ENCODE results near the gene PLXNB3.

Gene PLXNB3

GRCh38 chrX:153761863-153762262 is 2.2 kb upstream of the PLXNB3 start:
- no peak overlapping the region for H3K27ac ChIP-seq (ENCODE audit: insufficient read depth, low read depth, low read length, poor library complexity, severe bottlenecking)
- H3K36me3 ChIP-seq (ENCODE audit: control insufficient read depth, insufficient read depth, low read length), result no peaks in the 10 kb centered on the region
- WGBS, 2 experiments, result 88 to 89% methylated on average over 15 of the region's 15 CpGs
- H3K9me3 ChIP-seq (ENCODE audit: control insufficient read depth, low read length), result no peaks in the 10 kb centered on the region
- no peak overlapping the region for H3K4me3 ChIP-seq (ENCODE audit: insufficient read depth, low read depth, low read length)
- H3K4me1 ChIP-seq (ENCODE audit: control insufficient read depth, insufficient read depth, low read length), result peaks cover 15% of the 10 kb centered on the region
- no peaks in the 10 kb centered on the region for H3K27me3 ChIP-seq (ENCODE audit: control insufficient read depth, insufficient read depth, low read length, poor library complexity, severe bottlenecking)

GRCh38 chrX:153762626-153763173 is 1.3 kb upstream of the PLXNB3 start:
- Histone ChIP-seq H3K27me3 (ENCODE audit: control insufficient read depth, insufficient read depth, low read length, poor library complexity, severe bottlenecking) (no peaks in the 10 kb centered on the region), H3K9me3 (ENCODE audit: control insufficient read depth, low read length) (no peaks in the 10 kb centered on the region), H3K4me1 (ENCODE audit: control insufficient read depth, insufficient read depth, low read length) (peaks cover 15% of the 10 kb centered on the region), H3K4me3 (ENCODE audit: insufficient read depth, low read depth, low read length) (no peak overlapping the region), H3K36me3 (ENCODE audit: control insufficient read depth, insufficient read depth, low read length) (no peaks in the 10 kb centered on the region), H3K27ac (ENCODE audit: insufficient read depth, low read depth, low read length, poor library complexity, severe bottlenecking) (no peak overlapping the region)
- WGBS, 2 experiments, result 92 to 93% methylated on average over 14 of the region's 14 CpGs

- peaks cover 15% of the 10 kb centered on the region for H3K4me1 ChIP-seq (ENCODE audit: control insufficient read depth, insufficient read depth, low read length)
- no peaks in the 10 kb centered on the region for H3K9me3 ChIP-seq (ENCODE audit: control insufficient read depth, low read length)
- no peaks in the 10 kb centered on the region for H3K27me3 ChIP-seq (ENCODE audit: control insufficient read depth, insufficient read depth, low read length, poor library complexity, severe bottlenecking)
- H3K36me3 ChIP-seq (ENCODE audit: control insufficient read depth, insufficient read depth, low read length), result no peaks in the 10 kb centered on the region
- WGBS, 2 experiments, result 86 to 88% methylated on average over 18 of the region's 18 CpGs
- no peak overlapping the region for H3K4me3 ChIP-seq (ENCODE audit: insufficient read depth, low read depth, low read length)
- no peak overlapping the region for H3K27ac ChIP-seq (ENCODE audit: insufficient read depth, low read depth, low read length, poor library complexity, severe bottlenecking)
These were observed 634 bp upstream of the PLXNB3 start for GRCh38 chrX:153763298-153763932.

GRCh38 chrX:153764786-153765137 is 713 bp downstream of the PLXNB3 start:
- Histone ChIP-seq H3K36me3 (ENCODE audit: control insufficient read depth, insufficient read depth, low read length) (no peaks in the 10 kb centered on the region), H3K4me3 (ENCODE audit: insufficient read depth, low read depth, low read length) (no peak overlapping the region), H3K27ac (ENCODE audit: insufficient read depth, low read depth, low read length, poor library complexity, severe bottlenecking) (no peak overlapping the region), H3K27me3 (ENCODE audit: control insufficient read depth, insufficient read depth, low read length, poor library complexity, severe bottlenecking) (no peaks in the 10 kb centered on the region), H3K4me1 (ENCODE audit: control insufficient read depth, insufficient read depth, low read length) (peaks cover 15% of the 10 kb centered on the region), H3K9me3 (ENCODE audit: control insufficient read depth, low read length) (no peaks in the 10 kb centered on the region)
- 91 to 98% methylated on average over 7 of the region's 7 CpGs for WGBS, 2 experiments

- Histone ChIP-seq H3K4me1 (ENCODE audit: control insufficient read depth, insufficient read depth, low read length) (peaks cover 15% of the 10 kb centered on the region), H3K27ac (ENCODE audit: insufficient read depth, low read depth, low read length, poor library complexity, severe bottlenecking) (no peak overlapping the region), H3K9me3 (ENCODE audit: control insufficient read depth, low read length) (no peaks in the 10 kb centered on the region), H3K36me3 (ENCODE audit: control insufficient read depth, insufficient read depth, low read length) (no peaks in the 10 kb centered on the region), H3K27me3 (ENCODE audit: control insufficient read depth, insufficient read depth, low read length, poor library complexity, severe bottlenecking) (no peaks in the 10 kb centered on the region), H3K4me3 (ENCODE audit: insufficient read depth, low read depth, low read length) (no peak overlapping the region)
- 81 to 82% methylated on average over 27 of the region's 27 CpGs for WGBS, 2 experiments
These were observed 1.4 kb downstream of the PLXNB3 start for GRCh38 chrX:153765138-153766079.

- WGBS, 2 experiments, result 38 to 42% methylated on average over 19 to 21 of the region's 21 CpGs
- Histone ChIP-seq H3K36me3 (ENCODE audit: control insufficient read depth, insufficient read depth, low read length) (no peaks in the 10 kb centered on the region), H3K27ac (ENCODE audit: insufficient read depth, low read depth, low read length, poor library complexity, severe bottlenecking) (no peak overlapping the region), H3K27me3 (ENCODE audit: control insufficient read depth, insufficient read depth, low read length, poor library complexity, severe bottlenecking) (no peaks in the 10 kb centered on the region), H3K9me3 (ENCODE audit: control insufficient read depth, low read length) (no peaks in the 10 kb centered on the region), H3K4me1 (ENCODE audit: control insufficient read depth, insufficient read depth, low read length) (peaks cover 15% of the 10 kb centered on the region), H3K4me3 (ENCODE audit: insufficient read depth, low read depth, low read length) (no peak overlapping the region)
These were observed 2.2 kb downstream of the PLXNB3 start for GRCh38 chrX:153766098-153766817.

GRCh38 chrX:153766871-153767673 is 3.0 kb downstream of the PLXNB3 start:
- Histone ChIP-seq H3K27ac (ENCODE audit: insufficient read depth, low read depth, low read length, poor library complexity, severe bottlenecking) (no peak overlapping the region), H3K4me3 (ENCODE audit: insufficient read depth, low read depth, low read length) (no peak overlapping the region)

GRCh38 chrX:153767674-153768055 is 3.6 kb downstream of the PLXNB3 start:
- Histone ChIP-seq H3K9me3 (ENCODE audit: control insufficient read depth, low read length) (no peaks in the 10 kb centered on the region), H3K36me3 (ENCODE audit: control insufficient read depth, insufficient read depth, low read length) (no peaks in the 10 kb centered on the region), H3K4me3 (ENCODE audit: insufficient read depth, low read depth, low read length) (no peak overlapping the region), H3K27me3 (ENCODE audit: control insufficient read depth, insufficient read depth, low read length, poor library complexity, severe bottlenecking) (no peaks in the 10 kb centered on the region), H3K4me1 (ENCODE audit: control insufficient read depth, insufficient read depth, low read length) (peaks cover 15% of the 10 kb centered on the region), H3K27ac (ENCODE audit: insufficient read depth, low read depth, low read length, poor library complexity, severe bottlenecking) (no peak overlapping the region)
- 97 to 98% methylated on average over 20 of the region's 20 CpGs for WGBS, 2 experiments

More at GRCh38 chrX:153766871-153767673, 3.0 kb downstream of the PLXNB3 start:
- peaks cover 15% of the 10 kb centered on the region for H3K4me1 ChIP-seq (ENCODE audit: control insufficient read depth, insufficient read depth, low read length)
- no peaks in the 10 kb centered on the region for H3K9me3 ChIP-seq (ENCODE audit: control insufficient read depth, low read length)
- WGBS, 2 experiments, result 89% methylated on average over 56 of the region's 56 CpGs
- H3K27me3 ChIP-seq (ENCODE audit: control insufficient read depth, insufficient read depth, low read length, poor library complexity, severe bottlenecking), result no peaks in the 10 kb centered on the region
- no peaks in the 10 kb centered on the region for H3K36me3 ChIP-seq (ENCODE audit: control insufficient read depth, insufficient read depth, low read length)

GRCh38 chrX:153768311-153769157 is 4.5 kb downstream of the PLXNB3 start:
- 88 to 93% methylated on average over 22 of the region's 22 CpGs for WGBS, 2 experiments
- H3K27me3 ChIP-seq (ENCODE audit: control insufficient read depth, insufficient read depth, low read length, poor library complexity, severe bottlenecking), result no peaks in the 10 kb centered on the region

More at GRCh38 chrX:153768311-153769157, 4.5 kb downstream of the PLXNB3 start:
- no peaks in the 10 kb centered on the region for H3K9me3 ChIP-seq (ENCODE audit: control insufficient read depth, low read length)
- peaks cover 15% of the 10 kb centered on the region for H3K4me1 ChIP-seq (ENCODE audit: control insufficient read depth, insufficient read depth, low read length)
- H3K36me3 ChIP-seq (ENCODE audit: control insufficient read depth, insufficient read depth, low read length), result no peaks in the 10 kb centered on the region
- H3K4me3 ChIP-seq (ENCODE audit: insufficient read depth, low read depth, low read length), result no peak overlapping the region
- no peak overlapping the region for H3K27ac ChIP-seq (ENCODE audit: insufficient read depth, low read depth, low read length, poor library complexity, severe bottlenecking)
